Suppressor macrophage (primary cell): ENCODE measurements around the gene ACOT13.
"Not testable (repeated sequence)": the region's sequence is repeated elsewhere in the genome, so short reads cannot be mapped to it uniquely, and the experiment has no call there.

Experiments
- DNase-seq, 4 experiments: peaks; one replicate each; pipeline ENCODE4 v3.0.0-alpha.2; 2020 to 2022

Gene ACOT13

GRCh38 chr6:24662236-24662635, 4.6 kb upstream of the ACOT13 start:
- DNase-seq = no peak

GRCh38 chr6:24663189-24663588, 3.7 kb upstream of the ACOT13 start:
- no peak for DNase-seq

- DNase-seq = peak in 2 of 4 experiments; percentile 31 to 55
These were observed 2.6 kb upstream of the ACOT13 start for GRCh38 chr6:24664046-24664987.

- DNase-seq = peak; percentile 32 to 57 (median 40)
These were observed 708 bp upstream of the ACOT13 start for GRCh38 chr6:24666097-24666640.

- DNase-seq = peak in 3 of 4 experiments; percentile 27 to 31 (median 29)
These were observed 514 bp downstream of the ACOT13 start for GRCh38 chr6:24667378-24667803.

- DNase-seq = peak in 2 of 4 experiments; percentile 22 to 42
These were observed 1.5 kb downstream of the ACOT13 start for GRCh38 chr6:24668066-24668996.

GRCh38 chr6:24668997-24669361, 2.1 kb downstream of the ACOT13 start:
- no peak for DNase-seq

- not testable (repeated sequence) for DNase-seq
These were observed 3.6 kb downstream of the ACOT13 start for GRCh38 chr6:24670492-24670891.

GRCh38 chr6:24671077-24671476, 4.2 kb downstream of the ACOT13 start:
- DNase-seq = not testable (repeated sequence)

- DNase-seq = no peak
These were observed 5.8 kb downstream of the ACOT13 start for GRCh38 chr6:24672620-24673182.

GRCh38 chr6:24673625-24674024, 6.7 kb downstream of the ACOT13 start:
- no peak for DNase-seq

GRCh38 chr6:24678792-24679352, 12.0 kb downstream of the ACOT13 start:
- not testable (repeated sequence) for DNase-seq

- no peak for DNase-seq
These were observed 13.7 kb downstream of the ACOT13 start for GRCh38 chr6:24680582-24680981.

GRCh38 chr6:24683297-24684296, 16.7 kb downstream of the ACOT13 start:
- DNase-seq = no peak

GRCh38 chr6:24686408-24686807, 19.5 kb downstream of the ACOT13 start:
- no peak for DNase-seq

GRCh38 chr6:24686946-24687345, 20.1 kb downstream of the ACOT13 start:
- DNase-seq = peak in 1 of 4 experiments; percentile 18

- no peak for DNase-seq
These were observed 23.1 kb downstream of the ACOT13 start for GRCh38 chr6:24689964-24690363.

GRCh38 chr6:24690593-24690992, 23.7 kb downstream of the ACOT13 start:
- DNase-seq = no peak

GRCh38 chr6:24691550-24691949, 24.7 kb downstream of the ACOT13 start:
- no peak for DNase-seq

- DNase-seq = no peak
These were observed 25.1 kb downstream of the ACOT13 start for GRCh38 chr6:24692003-24692402.

GRCh38 chr6:24692415-24692814, 25.5 kb downstream of the ACOT13 start:
- no peak for DNase-seq
